D341Med (cell line): ENCODE measurements around the gene PDK2.
A peak's percentile ranks its signal among the peaks of the same experiment; 100 is the strongest.

ENCODE experiments used
- DNase-seq: peaks from one replicate; pipeline ENCODE4 v3.0.0; 2012; ENCODE audit warnings: low spot score

PDK2 gene

GRCh38 chr17:50150354-50151040 is 55.3 kb downstream of the PDK2 start, which contains the start of gene PPP1R9B:
Gene PPP1R9B (minus strand): TSS chr17:50150677. CDS start chr17:50150513, 164 bp downstream.
- DNase-seq, result no peak

- DNase-seq, result peak; percentile 97
Measured at GRCh38 chr17:50151041-50151936, 56.1 kb downstream of the PDK2 start.

- DNase-seq, result peak; percentile 92
Measured at GRCh38 chr17:50151937-50152547, 56.9 kb downstream of the PDK2 start.

- DNase-seq, result no peak
Measured at GRCh38 chr17:50152736-50153135, 57.6 kb downstream of the PDK2 start.

GRCh38 chr17:50153650-50154575 is 58.8 kb downstream of the PDK2 start:
- DNase-seq, result no peak

GRCh38 chr17:50154604-50155003 is 59.5 kb downstream of the PDK2 start:
- DNase-seq, result no peak

GRCh38 chr17:50155115-50155819 is 60.1 kb downstream of the PDK2 start:
- DNase-seq, result no peak

GRCh38 chr17:50157891-50158290 is 62.7 kb downstream of the PDK2 start:
- no peak for DNase-seq

- DNase-seq, result peak; percentile 100
Measured at GRCh38 chr17:50161023-50161910, 66.1 kb downstream of the PDK2 start.
